Kidney (tissue), 14 donors: ENCODE results near the gene NEDD8. TPM values are rescaled to one million over a fixed set of nuclear protein-coding genes. Genes with fewer than 3 reads are reported as not detected.
A peak's percentile ranks its signal among the peaks of the same experiment; 100 is the strongest.

Source experiments
- DNase-seq, 5 donors: peaks; one replicate each; pipeline ENCODE4 v3.0.0-alpha.2; 2013 to 2020
- FAIRE-seq: peaks from 2 replicates; lab custom pipeline; 2012; peaks lifted over from hg19 to GRCh38; lab: Jason Lieb, UNC
- H3K27ac ChIP-seq, 2 donors: one replicate each; pipeline ENCODE4 v1.7.0; 2013; ENCODE audit warnings: low read depth in 2 of 2, low read length in 2 of 2, inconsistent platforms in 1 of 2
- H3K27me3 ChIP-seq: one replicate; pipeline ENCODE4 v1.7.1; 2013; ENCODE audit warnings: low read length, inconsistent platforms; ENCODE audit not compliant: control insufficient read depth, insufficient read depth
- H3K36me3 ChIP-seq, 3 donors: one replicate each; pipeline versions ENCODE4 v1.7.0 to v1.7.1; 2013; ENCODE audit warnings: low read length in 3 of 3, control low read depth in 1 of 3, inconsistent platforms in 1 of 3; ENCODE audit not compliant: insufficient read depth in 3 of 3, control insufficient read depth in 2 of 3
- H3K4me1 ChIP-seq, 3 donors: one replicate each; pipeline versions ENCODE4 v1.7.0 to v1.7.1; 2013; ENCODE audit warnings: low read length in 3 of 3, inconsistent platforms in 1 of 3, low read depth in 1 of 3; ENCODE audit not compliant: control insufficient read depth in 2 of 3, insufficient read depth in 2 of 3
- H3K4me3 ChIP-seq, 3 donors: one replicate each; pipeline versions ENCODE4 v1.7.0 to v1.8.1; 2013; ENCODE audit warnings: low read length in 3 of 3, control low read depth in 1 of 3, inconsistent platforms in 1 of 3
- H3K9ac ChIP-seq, 3 donors: one replicate each; pipeline versions ENCODE4 v1.7.0 to v1.7.1; 2013; ENCODE audit warnings: low read length in 3 of 3, control low read depth in 1 of 3, inconsistent platforms in 1 of 3
- H3K9me3 ChIP-seq, 3 donors: one replicate each; pipeline versions ENCODE4 v1.7.0 to v1.7.1; 2013; ENCODE audit warnings: low read length in 3 of 3, control low read depth in 1 of 3, inconsistent platforms in 1 of 3; ENCODE audit not compliant: control insufficient read depth in 2 of 3, insufficient read depth in 1 of 3
- intact Hi-C: fragments of 100-400 bp; cut with DNase I; formaldehyde crosslinking; loops from one replicate; pipeline ENCODE4 v1.11.1; 2022
- polyA plus RNA-seq: library from polyadenylated mRNA; stranded (reverse); fragments of 350-450 nt; fragmentation: Illumina TruSeq; extraction: RNeasy Lipid Tissue Mini Kit (QIAGEN cat#74804); gene quantifications from one replicate; pipeline ENCODE4 v1.2.3, GENCODE V29; 2014; ENCODE audit warnings: low read depth, low replicate concordance; ENCODE audit not compliant: insufficient read depth
- total RNA-seq: library from RNA; stranded (reverse); fragmentation: NEBNext Ultra II Directional; extraction: Animal tissue kit (Norgen Biotek cat#: 25700); gene quantifications from one replicate; pipeline ENCODE4 v1.2.1, GENCODE V29; 2021
- TF ChIP-seq, protein P1 (sequence below): IDR thresholded peaks from 3 replicates; pipeline ENCODE4 v1.5.1; 2012; ENCODE audit warnings: mild to moderate bottlenecking, moderate library complexity, borderline replicate concordance; ENCODE audit not compliant: insufficient read depth; ENCODE audit errors: extremely low read depth
- donor health status: control.
- donor health status: control.
- donor health status: control.
- donor health status: control.
- donor health status: control.
- donor health status: DM: yes; HTN: yes; CAD: no.
- donor health status: Normal renal cell carcinoma (clear cell type).

The NEDD8 gene
- total and polyA plus RNA-seq, 2 donors from 2014 or later = 145 to 439 TPM

DNA sequence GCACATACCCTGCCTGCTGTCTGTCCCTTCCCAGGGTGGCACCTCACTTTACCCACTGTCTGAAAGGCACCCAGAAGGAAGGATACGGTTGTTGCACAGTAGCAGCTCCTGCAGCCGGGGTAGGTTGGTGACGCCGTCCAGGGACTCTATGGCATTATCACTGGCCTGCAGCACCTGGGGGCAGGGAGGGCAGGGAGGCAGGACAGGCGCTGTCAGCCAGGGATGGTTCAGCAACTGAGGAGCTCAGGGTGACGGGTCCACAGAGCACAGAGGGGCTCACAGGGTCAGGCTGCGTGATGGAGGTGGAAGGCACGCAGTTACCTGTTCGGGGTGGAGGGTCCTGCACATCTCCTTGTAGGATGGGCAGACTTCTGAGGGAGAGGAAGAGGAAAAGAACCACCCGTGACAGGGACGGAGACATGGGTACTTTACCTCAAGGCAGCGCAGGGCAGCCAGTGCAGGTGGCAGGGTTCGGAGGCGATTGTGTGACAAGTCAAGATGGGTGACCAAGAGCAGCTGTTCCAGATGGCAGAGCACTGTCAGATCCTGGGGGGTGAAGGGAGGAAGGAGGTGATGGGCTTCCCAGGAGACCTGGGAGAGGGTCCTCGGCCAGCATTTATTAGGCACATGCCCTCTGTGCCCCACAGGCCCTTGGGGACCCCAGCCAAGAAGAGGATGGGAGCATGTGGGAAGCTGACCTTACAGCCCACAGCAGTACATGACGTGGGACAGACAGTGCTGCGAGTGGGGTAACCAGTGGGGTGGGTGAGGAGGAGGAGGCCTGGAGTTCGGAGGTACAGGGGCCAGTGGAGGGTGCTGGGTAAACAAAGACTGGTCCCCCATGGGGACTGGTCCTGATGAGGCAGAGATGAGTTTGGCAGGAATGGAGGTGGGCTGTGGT, 34.4 kb upstream of the NEDD8 start:
- no peak for FAIRE-seq
- peak in 1 of 5 donors; percentile 67 for DNase-seq
- Histone ChIP-seq H3K27me3 (no peaks in the 10 kb centered on the region), H3K9ac (no peak overlapping the region), H3K27ac (no peak overlapping the region), H3K9me3 (no peaks in the 10 kb centered on the region), H3K4me1 (peaks cover 0 to 6% (median 0%) of the 10 kb centered on the region in 3 donors), H3K4me3 (no peak overlapping the region), H3K36me3 (peaks cover 0 to 7% (median 7%) of the 10 kb centered on the region in 3 donors)
- intact Hi-C loops = no loop called here
- TF ChIP-seq, protein P1, sequence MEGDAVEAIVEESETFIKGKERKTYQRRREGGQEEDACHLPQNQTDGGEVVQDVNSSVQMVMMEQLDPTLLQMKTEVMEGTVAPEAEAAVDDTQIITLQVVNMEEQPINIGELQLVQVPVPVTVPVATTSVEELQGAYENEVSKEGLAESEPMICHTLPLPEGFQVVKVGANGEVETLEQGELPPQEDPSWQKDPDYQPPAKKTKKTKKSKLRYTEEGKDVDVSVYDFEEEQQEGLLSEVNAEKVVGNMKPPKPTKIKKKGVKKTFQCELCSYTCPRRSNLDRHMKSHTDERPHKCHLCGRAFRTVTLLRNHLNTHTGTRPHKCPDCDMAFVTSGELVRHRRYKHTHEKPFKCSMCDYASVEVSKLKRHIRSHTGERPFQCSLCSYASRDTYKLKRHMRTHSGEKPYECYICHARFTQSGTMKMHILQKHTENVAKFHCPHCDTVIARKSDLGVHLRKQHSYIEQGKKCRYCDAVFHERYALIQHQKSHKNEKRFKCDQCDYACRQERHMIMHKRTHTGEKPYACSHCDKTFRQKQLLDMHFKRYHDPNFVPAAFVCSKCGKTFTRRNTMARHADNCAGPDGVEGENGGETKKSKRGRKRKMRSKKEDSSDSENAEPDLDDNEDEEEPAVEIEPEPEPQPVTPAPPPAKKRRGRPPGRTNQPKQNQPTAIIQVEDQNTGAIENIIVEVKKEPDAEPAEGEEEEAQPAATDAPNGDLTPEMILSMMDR = no peak

DNA sequence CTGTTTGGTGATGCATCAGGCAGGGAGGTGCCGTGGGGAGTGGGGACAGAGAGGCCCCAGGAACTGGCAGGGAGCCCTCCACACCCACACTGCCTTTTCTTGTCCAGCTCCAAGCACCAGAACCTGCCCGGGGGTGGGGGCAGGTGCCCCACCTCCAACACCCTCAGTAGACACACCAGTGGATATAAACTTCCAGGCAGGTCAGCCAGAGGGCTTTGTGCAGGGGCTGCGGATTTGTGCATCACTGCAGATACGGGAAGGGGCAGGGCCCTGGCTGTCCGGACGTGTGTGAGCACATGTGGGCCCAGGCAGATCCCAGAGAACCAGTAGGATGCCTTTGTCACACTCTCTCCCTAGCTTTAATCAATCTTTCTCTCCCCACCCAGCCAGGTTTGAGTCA, 32.1 kb upstream of the NEDD8 start:
- no peaks in the 10 kb centered on the region for H3K27me3 ChIP-seq
- H3K27ac ChIP-seq = no peak overlapping the region
- no peak overlapping the region for H3K9ac ChIP-seq
- intact Hi-C loops = no loop called here
- peak in 2 of 5 donors; percentile 26 to 58 for DNase-seq
- H3K4me1 ChIP-seq = no peaks in the 10 kb centered on the region
- FAIRE-seq = no peak
- no peaks in the 10 kb centered on the region for H3K9me3 ChIP-seq
- H3K4me3 ChIP-seq = no peak overlapping the region
- TF ChIP-seq, protein P1 = no peak
- H3K36me3 ChIP-seq = peaks cover 0 to 7% (median 7%) of the 10 kb centered on the region in 3 donors

DNA sequence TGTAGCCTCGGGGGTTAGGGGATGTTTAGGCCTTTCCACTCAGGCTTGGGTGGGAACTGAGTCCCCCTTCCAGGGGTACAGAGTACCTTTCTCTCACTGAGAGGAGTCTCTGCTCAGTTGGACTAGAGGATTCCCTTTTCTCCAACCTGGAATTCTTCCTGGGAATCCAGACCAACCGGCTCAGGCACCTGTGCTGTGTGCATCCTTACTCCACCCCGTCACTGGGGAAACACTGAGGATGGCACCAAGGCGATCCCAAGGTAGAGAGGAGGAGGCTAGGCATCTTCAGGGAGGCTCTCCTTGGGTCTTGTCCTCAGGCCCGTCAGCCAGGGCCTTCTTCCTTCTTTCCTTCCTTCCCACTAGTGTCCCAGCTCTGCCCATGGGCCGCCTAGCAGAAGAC, 31.7 kb upstream of the NEDD8 start:
- TF ChIP-seq, protein P1 = no peak
- intact Hi-C loops = no loop called here

More for the DNA sequence above, 31.7 kb upstream of the NEDD8 start:
- no peak overlapping the region for H3K9ac ChIP-seq
- peaks cover 0 to 7% (median 7%) of the 10 kb centered on the region in 3 donors for H3K36me3 ChIP-seq
- H3K9me3 ChIP-seq = no peaks in the 10 kb centered on the region
- H3K4me1 ChIP-seq = peaks cover 0 to 3% (median 0%) of the 10 kb centered on the region in 3 donors
- no peak overlapping the region for H3K27ac ChIP-seq
- DNase-seq (no peak), FAIRE-seq (no peak)
- no peaks in the 10 kb centered on the region for H3K27me3 ChIP-seq
- H3K4me3 ChIP-seq = no peak overlapping the region
